Stimulated activated CD4-positive, alpha-beta T cell treated with anti-CD3 and anti-CD28 coated beads, Interleukin-15, amount 100 ng/mL, for 48 hours (primary cell): Measurements from ENCODE around the gene SLC9A6.

Experiments used
- DNase-seq, 2 donors: peaks; one replicate each; pipeline ENCODE4 v3.0.0-alpha.2; 2020; ENCODE audit warnings: low read depth in 2 of 2

SLC9A6 gene

DNA sequence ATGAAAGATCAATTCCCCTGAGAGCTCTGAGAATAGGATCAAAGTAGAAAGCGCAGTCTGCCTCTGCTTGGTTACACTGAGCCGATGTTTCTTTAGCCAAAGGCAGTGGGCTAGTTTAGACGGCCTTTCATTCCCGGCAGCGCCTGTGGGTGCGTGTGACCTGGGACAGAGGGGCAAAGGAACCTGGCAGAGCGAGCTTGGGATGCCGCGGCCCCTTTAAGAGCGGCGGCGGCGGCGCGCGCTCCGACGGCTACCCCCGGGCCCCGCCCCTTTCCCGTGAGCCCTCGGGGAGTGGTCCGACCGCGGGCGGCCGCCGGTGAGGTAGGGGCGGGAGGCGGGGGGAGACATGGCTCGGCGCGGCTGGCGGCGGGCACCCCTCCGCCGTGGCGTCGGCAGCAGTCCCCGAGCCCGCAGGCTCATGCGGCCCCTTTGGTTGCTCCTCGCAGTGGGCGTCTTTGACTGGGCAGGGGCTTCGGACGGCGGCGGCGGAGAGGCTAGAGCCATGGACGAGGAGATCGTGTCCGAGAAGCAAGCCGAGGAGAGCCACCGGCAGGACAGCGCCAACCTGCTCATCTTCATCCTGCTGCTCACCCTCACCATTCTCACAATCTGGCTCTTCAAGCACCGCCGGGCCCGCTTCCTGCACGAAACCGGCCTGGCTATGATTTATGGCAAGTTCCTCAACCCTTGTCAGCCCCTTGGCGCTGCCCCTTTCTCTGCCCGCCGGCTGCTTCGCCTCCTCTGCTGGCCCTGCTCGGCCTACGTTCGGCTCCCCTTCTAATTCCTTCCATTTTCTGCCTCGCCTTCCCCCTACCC, at the start of gene SLC9A6:
Gene SLC9A6, plus strand, starts transcription at position 279 of the 816 bp plus-strand sequence. Its CDS starts 224 bp downstream, at position 503.
- peak in 1 of 2 donors; percentile 57 for DNase-seq

DNA sequence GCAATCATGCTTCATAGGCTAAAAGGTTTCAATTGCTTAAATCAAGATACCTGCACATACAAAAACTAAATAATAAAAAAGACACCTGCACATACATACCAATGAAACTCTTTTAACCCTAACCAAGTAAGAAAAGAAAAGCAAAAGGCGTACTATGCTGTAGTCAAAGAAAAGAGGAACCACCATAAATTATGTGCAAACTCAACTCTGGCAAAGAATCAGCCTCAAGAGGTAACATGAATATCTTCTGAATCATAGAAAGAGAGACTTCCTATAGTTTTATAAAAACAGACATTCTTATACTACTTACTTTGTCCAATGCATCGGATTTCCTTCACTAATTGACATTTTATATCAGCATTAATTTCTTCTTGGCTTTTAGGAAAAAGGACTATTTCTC, 40.7 kb upstream of the SLC9A6 start:
- DNase-seq = no peak

DNA sequence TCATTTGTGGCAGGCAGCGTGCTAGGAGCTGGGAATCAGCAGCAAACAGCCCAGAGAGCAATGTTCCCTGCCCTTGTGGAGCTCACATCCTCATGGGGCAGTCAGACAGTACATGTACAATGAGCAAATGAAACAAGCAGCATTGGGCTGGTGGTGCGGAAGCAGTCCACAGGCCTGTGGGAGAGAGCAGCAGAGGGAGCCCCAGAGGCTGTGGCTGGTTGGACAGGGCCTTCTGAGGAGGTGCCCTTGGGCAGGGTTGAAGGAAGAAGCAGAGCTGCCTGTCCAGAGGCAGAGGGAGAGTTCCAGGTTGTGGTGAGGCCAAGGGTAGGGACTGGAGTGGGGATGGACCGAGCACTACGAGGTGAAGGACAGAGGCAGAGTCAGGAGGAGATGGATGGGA, 33.9 kb upstream of the SLC9A6 start:
- no peak for DNase-seq

DNA sequence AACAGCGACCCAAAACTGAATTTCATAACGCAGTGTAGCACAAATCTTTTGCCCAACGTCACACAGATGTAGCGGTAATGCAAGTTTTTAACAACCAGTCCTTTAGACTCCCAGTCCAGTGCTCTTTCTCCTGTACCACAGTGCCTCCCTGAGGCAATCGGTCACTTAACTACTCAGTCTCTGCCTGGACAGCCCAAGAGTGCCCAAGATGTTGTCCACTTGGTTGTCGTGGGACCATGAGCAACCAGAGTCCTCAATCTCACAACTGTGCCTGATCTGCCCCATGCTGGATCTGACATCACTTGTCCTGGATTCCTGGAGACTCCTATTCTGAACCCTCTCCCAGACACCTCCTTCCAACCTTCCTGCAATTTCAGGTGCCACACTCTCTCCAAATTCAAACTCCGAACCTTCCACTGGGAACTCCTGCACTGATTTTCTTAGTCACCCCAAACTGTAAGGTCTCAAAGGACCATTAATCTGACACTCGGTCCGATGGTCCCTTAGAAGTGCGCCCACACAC, 12.1 kb upstream of the SLC9A6 start:
- DNase-seq = no peak

DNA sequence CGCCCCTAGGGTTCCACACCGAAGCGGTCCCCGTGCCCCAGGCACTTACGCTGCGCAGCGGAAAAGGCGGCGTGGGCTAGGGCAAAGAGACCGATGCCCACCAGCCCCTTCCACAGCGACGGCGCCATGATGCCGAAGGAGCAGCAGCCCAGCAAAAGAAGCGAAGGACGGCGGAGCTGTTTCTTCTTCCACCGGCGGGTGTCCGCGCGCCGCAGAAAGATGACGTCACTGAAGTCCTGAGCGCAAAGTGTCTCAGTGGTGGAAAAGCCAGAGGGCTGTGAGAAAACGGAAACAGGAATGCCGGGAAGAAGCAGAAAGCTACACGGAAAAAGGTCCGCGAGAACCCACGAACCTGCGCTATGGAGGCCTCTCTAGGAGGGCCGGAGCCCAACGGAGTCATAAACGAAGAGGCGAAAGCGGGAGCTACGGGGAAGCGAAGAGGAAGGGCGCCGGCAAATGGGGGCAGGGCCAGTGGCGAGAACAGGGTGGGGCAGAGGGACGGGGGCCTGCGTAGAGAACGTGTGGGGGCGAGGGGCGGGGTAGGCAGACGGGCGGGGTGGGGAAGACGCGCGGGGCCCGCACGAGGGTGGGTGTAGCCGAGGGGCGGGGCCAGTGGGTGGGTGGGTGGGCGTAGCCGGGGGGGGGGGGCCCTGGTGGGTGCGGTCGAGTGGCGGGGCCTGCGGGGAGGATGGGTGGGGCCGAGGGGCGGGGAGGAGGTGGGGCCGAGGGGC, 11.5 kb upstream of the SLC9A6 start, which contains the start of gene MMGT1:
Gene MMGT1, minus strand, starts transcription at position 441 of the 731 bp plus-strand sequence. Its CDS starts 313 bp downstream, at position 128.
- peak; percentile 75 to 77 for DNase-seq

DNA sequence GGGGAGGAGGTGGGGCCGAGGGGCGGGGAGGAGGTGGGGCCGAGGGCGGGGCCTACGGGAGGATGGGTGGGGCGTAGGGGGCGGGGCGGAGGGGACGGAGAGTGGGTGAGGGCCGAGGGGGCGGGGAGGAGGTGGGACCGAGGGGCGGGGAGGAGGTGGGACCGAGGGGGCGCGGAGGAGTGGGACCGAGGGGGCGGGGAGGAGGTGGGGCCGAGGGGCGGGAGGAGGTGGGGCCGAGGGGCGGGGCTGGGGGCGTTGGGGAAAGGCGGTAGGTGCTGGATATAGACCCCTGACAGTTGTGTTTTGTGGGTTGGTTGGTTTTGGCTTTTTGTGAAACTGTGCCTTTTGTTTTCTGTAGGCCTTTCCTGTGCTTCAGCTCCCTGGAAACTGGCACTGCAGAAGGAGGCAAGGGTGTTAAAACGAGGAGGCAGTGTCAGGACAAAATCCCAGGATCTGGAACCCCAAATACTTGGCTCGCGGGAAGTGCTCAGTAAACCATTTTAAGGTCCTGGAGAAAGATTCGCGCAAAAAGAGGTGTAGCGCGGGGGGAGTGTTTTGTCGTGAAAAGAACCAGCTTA, 10.9 kb upstream of the SLC9A6 start:
- DNase-seq = peak in 1 of 2 donors; percentile 46

DNA sequence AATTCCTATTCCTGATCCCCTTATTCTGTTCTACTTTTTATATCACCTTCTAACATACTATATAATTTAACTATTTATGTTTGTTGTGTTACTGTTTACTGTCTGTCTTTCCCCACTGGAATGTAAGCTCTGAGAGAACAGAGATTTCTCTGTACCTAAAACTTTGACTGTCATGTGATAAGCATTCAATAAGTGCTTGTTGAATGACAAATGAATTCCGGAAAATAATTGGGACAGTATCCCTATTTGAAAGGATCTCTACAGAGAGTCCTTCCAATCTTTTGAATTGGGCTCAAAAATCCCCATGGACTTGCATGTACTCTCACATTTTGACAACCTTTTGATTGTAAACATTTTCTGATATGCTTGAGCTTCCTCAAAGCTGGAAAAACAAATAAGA, 9.8 kb upstream of the SLC9A6 start:
- DNase-seq = no peak

DNA sequence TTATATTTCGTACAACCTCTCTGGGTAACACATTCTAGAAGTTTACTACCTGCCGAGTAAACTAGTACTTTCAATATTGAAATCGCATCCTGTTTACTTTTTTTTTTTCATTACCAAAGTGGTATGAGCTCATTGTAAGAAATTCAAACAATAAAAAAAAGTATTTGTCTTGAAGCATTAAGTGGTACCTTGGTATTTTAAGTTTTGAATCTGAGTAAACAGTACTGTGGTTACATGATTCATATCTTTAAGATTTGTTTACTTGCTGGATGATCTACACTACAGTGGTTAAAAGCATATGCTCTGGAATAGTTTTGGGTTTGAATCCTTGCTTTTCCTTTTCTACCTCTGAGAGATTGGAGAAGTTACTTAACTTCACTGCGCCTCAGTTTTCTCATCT, 7.6 kb upstream of the SLC9A6 start:
- no peak for DNase-seq

DNA sequence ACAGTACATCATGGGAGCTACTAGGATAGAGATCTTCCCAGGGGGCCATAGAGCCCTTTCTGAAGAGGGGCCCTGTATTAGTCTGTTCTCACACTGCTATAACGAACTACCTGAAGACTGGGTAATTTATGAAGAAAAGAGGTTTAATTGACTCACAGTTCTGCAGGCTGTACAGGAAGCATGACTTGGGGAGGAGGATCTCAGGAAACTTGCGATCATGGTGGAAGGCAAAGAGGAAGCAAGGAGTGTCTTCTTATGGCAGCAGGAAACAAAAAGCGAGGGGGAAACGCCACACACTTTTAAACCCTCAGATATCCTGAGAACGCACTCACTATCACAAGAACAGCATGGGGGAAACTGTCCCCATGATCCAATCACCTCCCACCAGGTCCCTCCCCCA, 4.2 kb upstream of the SLC9A6 start:
- DNase-seq = no peak

DNA sequence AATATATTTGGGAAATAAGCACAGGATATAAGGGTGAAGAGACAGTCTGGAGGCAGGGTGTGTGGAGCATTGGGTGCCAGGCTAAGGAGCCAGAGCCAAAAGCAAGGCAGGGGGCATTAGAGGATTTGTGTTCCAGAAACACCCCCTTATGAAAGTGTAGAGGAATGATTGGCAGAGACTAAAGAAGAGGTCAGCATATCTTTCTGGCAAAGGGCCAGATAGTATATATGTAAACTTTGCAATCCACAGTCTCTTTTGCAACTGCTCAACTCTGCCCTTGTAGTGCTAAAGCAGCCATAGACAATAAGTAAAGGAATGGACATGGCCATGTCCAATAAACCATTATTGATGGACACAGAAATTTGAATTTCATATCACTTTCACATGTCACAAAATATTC, 3.6 kb upstream of the SLC9A6 start:
- no peak for DNase-seq

DNA sequence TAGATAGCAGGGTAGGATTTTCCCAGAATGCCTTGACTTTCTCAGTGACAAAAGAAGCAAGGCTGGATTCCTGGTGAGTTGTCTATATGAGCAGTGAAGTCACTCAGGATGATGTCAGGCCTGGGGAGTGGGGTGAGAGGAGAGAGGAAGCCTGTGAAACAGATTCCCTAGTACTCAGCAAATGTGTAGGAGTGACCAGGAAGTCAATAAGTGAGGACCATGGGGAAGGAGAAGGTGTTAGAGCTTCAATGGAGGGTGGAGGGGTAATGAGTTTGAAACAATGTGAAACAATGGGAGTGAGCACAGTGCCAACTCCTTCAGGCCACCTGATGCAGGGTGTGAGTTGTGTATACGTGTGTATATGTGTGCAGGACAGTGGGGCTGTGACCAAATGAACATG, 2.4 kb upstream of the SLC9A6 start:
- no peak for DNase-seq

DNA sequence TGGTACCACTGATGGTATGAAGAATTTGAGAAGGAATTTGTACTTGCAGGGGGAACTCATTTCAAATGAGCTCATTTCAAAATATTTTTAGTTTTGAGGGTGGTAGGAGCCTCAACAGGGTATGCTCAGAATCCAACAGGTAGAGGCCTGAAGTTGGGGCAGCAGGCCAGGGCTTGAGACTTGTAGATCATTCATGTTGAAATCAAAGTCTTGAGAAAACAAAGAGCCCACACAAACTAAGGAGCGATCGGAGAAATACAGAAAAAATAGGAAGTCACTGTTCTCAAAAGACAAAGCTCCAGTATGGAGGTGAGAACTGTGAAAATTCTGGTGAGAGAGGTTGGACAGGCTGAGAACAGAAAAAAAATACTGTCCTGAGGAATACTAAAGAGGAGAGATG, 979 bp upstream of the SLC9A6 start:
- DNase-seq = no peak

DNA sequence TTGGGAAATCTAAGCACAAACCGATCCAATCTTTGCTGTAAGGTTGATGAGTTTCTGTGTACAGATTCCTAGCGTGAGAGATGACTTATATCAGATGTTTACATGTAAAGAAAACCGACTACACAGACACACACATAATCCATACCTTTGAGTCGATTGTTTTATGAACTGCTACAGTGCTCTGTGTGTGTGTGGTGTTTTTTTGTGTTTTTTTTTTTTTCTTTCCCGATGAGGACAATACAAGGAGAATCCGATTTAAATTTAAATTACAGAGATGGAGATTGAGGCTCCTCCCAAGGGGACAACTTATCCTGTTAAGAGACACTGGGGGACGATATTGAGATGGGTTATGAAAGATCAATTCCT, 461 bp upstream of the SLC9A6 start:
- no peak for DNase-seq

DNA sequence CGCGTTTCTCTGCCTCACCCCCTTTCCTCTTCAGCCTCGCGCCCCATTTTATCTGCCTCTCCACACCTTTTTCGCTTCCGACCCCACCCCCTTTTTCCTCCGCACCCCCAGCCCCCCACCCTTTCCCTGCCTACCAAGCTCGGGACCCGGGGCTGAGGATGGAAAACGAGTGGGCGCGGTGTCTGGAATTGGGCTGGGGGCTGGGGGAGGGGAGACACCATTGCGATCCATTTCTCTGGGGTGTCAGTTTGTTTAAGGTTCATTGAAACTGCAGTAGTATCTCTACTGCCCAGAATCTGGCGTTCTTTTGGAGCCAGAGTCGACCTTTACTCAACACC, 707 bp downstream of the SLC9A6 start:
- no peak for DNase-seq

DNA sequence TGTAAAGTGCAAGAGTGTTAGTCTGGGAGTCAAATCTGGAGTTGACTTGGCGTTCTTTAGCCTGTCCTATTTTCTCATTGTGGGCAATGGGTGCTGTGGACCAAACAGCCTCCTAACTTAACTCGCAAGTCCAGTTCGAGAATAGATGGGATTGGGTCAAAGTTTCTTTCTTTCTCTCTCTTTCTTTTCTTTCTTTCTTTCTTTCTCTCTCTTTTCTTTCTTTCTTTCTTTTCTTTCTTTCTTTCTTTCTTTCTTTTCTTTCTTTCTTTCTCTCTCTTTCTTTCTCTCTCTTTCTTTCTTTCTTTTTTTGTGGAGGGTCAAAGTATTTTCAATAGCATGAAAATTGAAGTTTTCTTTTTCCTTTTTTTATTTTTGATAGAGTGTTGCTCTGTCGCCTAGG, 3.0 kb downstream of the SLC9A6 start:
- DNase-seq = no peak

DNA sequence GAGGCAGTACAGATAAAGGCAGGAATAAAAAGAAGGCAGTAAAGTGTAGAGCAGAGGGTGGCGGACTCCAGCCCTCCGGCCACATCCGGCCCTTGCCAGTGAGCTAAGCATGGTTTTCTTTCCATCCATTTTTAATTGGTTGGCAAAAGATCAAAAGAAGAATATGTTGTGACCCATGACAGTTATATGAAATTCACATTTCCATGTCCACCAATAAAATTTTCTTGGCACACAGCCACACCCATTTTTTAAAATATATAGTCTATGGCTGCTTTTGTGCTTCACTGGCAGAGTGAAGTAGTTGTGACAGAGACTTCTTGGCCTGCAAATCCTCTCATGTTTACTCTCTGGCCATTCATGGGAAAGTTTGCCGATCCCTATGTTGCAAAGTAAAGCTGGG, 29.8 kb downstream of the SLC9A6 start:
- no peak for DNase-seq

DNA sequence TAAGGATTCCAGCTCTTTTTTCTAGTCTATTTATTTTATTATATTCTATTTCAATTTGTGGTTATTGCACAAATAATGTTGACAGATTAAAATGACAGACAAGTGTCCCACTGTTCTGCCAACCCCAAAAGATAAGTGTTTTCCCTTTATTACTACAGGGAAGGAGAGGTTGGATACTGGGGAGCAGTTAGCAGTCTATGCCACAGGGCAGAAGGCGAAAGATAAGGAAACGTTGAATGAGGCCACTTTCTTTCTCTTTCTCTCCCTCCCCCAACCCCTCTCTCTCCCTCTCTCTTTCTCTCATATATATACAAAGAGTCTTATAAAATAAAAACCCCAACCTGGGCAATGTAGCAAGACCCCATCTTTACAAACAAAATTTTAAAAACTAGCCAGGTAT, 31.6 kb downstream of the SLC9A6 start:
- DNase-seq = no peak

DNA sequence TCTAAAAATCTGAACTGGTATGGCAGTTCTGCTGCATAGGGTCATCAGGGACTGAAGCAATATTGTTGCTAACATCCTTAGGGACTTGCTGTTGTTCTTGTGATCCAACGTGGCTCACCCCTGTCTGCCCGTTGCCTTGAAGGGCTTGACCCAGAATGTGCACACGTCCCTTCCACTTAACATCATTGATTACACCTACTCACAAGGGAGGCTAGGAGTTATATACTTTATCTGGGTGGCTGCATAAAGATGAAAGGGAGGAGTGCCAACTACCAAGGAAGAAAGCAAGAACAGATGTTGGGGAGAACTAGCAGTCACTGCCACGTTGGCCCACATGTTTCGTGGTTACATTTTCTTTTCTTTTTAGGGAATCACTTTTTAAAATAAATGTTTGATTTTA, 34.0 kb downstream of the SLC9A6 start:
- DNase-seq = no peak

DNA sequence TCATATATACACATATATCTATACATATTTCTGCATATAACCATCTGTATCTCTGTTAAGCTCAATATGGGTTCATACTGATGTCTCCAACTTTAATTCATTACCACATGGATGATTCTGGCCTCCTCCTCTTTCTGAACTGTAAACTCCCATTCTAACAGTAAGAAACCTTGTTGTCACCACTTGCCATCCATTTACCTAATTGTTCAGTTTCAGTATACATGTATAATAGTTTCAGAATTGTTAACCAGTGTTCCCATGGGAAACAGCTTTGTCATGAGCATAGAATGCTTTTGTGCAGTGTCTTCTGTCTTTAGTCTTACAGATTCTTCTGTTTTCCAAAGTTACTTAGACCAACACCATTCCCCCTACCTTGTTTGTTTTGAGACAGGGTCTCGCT, 35.9 kb downstream of the SLC9A6 start:
- no peak for DNase-seq

DNA sequence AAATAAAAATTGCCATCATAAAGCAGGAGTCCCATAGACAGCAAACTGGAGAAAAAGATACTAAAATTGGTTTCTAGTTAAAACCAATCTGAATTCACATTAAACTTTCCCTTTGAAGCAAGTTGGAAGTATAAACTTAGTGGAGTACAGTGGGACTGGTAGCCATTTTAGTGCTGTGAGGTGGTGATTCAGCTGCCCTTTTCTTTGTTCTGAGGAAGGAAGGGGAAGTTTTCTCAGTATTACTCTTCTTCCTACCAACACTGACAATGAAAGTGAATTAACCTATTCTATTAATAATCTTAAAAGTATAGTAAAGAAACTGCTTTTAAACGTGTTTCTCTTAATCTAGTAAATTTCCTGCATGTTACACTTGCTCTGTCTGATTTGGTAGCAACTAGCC, 36.7 kb downstream of the SLC9A6 start:
- DNase-seq = no peak

DNA sequence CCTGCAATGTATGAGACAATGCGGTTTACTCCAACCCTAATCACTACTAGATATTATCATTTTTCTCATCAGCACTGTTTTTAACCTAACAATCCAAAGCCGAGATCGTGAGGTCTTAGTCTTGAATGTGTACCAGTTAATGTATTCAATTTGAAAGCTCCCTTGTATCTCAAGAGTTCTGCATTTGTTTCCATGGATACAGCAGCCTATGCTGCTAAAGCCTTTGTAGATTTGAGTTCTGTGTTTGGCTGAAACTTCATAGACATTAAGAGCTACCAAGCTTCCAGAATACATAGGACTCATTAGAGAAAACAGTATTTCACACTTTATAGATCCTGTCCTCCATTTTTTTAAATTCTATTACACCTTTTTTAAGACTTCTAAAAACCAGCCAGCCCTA, 39.9 kb downstream of the SLC9A6 start:
- no peak for DNase-seq

DNA sequence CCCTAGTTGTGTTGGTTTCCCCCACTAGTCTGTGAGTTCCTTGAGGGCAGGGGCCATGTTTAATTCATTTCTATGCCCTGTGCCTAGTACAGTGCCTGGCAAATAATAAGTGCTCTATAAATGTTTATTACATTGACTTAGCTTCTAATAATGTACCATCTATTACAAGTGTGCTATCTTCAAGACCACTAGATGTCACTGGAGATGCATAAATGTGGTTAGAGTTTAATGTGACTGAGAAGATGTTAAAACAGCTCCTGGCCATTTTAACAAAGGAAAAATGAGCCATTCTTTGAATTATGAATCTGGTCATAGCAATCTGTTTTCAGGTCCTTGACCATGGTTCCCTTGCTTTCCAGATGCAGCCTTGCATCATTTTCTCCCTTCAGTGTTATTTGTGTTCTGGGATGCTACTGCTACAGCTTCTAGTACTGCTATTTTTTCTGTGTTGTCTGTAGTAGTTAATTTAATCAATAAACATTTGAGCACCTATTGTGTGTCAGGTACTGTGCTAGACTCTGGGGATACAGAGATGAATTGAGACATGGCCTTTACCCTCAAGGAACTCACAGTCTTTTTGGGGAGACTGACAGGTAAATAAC, 43.2 kb downstream of the SLC9A6 start:
- DNase-seq = no peak
